CD4-positive, alpha-beta T cell treated with Interleukin-12 subunit alpha and Interleukin-12 subunit beta, for 1 hour (primary cell): ENCODE data around the gene WDR54.
"Not testable (repeated sequence)": the region's sequence is repeated elsewhere in the genome, so short reads cannot be mapped to it uniquely, and the experiment has no call there.

ENCODE experiments used
- DNase-seq: peaks from one replicate; pipeline ENCODE4 v3.0.0-alpha.2; 2020

Gene WDR54

DNA sequence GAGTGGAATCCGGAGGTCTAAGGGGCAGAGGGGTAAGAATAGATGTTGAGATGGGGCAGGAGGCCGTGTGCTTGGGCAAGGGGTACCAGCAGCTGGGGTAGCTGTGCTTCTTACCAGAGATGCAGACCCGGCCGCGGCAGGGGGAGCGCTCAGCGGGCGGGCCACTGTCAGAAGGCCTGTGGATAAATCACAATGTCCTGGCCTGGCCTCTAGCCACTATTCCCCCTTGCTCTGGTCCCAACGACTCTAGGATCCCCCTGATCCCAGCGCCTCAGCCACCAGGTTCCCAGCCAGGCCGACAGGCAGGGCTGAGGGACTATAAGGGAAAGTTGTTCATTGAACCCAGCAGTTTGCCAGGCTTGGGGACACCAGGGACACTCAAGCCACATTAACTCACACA lies 9.0 kb downstream of the WDR54 start:
- DNase-seq = no peak

DNA sequence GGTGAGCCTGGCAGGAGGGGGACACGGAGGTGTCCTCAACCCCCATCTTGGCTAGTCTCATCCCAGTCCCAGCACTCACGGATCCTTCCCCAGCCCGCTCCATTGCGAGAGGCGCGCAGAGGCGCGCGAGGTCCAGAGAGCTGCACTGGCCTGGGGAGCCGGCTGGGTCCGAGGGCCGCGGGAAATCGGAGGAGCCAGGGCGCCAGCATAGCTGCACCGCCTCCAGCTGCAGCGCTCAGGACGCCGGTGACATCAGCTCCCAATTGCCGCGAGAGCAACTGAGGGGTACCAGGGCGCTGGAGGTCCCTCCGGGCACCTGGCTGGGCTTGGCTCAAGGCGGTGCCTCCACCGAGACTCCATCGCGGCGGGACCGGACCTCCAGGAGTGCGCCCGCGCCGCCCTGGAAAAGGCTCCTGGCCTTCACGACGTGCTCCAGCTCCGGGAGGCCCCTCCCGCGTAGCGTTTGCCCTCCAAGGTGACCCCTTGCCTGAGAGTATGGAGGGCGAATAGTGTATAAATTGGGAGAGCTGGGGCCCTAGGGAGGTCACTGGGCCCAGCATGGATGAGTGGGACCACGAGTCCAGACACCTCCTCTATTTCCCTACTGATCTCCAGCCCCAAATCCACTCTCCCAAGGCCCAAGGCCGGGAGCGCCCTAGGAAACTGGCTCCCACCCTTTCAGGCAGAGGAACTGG lies 14.7 kb downstream of the WDR54 start:
- no peak for DNase-seq

DNA sequence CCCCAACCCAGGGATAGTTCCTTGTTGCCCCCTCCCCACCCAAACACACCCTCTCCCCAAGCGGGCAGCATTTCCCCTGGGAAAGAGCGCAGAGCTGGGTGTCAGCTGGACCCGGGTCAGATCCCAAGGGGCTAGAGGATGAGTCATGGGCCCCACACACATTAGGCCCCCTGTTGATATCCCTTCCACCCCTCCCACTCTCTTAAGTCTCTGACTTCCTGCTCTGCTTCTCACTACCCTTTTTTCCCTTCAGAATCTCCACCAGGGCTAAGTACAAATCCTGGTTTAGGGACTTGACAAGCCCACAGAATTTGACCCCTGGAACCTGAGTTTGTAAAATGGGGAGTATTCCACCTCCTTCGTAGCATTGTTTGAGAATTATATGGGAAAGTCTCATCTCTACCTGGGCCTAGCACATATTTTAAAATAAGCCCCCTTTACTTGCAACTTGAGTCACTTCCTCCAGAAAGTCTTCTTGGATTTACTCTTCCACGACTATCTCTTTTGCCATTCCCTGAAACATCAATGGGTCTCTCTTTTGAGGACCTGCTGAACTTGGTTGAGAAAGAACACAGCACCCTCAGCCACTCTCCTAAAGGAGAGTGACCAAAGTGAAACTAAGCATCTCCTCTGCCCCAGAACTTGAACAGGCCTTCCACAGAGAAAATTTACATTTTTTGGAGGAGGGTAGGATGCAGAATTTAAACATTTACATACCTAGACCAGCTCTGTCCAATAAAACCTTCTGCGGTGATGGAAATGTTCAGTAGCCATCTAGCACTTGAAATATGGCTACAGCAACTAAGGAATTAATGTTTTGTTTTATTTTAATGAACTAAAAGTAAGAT lies 15.5 kb downstream of the WDR54 start:
- no peak for DNase-seq

DNA sequence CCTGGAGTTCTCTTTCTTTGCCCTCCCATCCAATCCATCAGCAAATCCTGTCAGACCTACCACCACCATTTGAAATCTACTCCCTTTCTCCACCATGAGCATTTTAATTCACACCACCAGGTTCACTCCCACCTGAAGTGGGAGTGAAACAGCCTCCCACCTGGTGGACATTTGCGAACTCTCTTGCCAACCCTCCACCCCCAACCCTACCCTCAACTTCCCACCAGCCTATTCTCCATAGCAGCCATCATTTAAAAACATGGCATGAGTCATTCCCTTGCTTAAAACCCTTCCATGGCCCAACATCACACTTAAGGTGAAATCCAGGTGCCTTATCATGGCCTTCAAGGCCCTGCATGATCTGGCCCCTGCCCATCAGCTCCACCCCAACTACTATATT lies 16.7 kb downstream of the WDR54 start:
- no peak for DNase-seq

DNA sequence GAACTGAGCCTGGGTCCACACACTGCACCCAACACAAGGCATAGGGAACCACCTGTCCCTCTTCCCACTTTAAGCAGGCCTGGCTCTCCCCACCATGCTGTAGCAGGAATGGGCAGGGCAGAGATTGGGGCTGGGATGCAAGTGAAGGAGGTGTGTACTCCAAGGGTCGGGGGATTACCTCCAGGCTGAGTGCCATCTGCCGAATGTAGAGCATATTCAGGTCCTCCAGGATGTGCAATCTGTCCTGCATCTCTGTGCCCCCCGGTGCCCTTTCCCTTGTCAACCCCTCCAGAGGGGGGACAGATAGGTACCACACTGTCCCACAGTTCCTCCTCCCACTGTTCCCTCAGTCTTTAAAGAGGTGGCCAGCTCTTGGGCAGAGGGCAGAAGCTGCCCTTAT lies 17.8 kb downstream of the WDR54 start:
- no peak for DNase-seq

DNA sequence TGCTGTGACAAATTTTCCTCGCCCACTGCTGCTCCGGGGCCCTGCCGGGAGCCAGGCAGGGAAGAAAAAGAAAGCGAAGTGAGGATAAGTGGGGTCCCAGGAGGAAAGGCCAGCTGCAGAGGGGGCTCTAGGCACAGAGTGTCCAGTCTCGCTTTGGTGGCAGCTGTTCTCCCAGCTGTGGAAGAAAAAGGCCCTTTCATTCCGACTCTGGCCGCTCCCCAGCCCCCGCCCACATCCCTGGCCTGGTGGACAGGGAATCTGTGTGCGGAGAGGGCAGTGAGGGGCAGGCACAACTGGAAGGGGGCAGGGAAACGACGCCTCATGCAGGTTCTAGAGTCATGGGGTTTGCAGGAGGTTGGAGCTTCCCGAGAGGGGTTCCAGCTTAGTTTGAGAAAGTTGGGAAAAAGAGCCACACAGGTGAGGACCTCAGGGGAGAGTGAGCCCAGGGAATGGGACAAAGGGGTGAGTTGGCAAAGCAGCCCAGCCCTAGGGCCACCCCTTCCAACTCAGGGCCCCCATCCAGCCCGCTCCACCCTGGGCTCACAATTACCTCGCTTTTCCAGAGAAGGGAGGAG lies 18.4 kb downstream of the WDR54 start:
- DNase-seq = no peak

DNA sequence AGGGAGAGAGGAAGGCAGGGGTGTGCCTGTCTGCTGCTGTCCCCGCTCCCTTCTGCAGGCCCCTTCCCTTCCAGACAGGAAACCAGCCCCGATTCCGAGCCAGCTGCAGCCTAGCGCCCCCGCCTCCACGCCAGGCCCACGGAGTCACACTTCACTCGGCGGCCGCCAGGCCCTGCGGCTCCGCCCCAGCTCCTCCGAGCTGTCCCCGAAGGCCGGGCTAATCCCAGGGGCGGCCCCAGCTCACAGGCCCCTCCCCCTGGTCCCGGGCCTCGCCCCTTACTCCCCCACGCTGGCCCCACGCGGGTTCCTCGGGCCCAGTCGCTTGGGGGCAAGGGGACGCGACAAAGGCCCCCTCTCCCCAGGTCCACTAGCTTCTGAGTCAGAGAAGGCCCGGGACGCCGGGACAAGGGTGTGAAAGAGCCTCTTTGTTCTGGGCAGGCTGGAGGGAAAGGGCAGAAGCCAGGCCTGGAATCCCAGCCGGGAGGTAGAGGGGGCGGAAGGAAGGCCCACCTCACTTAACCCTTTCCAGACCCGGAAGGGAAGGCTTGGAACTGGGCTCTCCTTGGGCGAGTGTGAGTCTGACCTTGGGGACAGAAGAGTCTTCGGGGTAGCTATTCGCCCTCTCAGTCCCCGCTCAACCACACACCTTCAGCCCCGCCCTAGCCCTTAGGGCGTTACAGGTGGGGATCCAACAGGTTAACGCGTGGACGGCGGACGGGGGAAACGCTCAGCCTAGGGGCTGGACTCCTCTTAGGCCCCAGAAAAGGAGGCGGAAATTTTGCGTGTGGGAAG lies 19.0 kb downstream of the WDR54 start:
- DNase-seq = peak; percentile 46

DNA sequence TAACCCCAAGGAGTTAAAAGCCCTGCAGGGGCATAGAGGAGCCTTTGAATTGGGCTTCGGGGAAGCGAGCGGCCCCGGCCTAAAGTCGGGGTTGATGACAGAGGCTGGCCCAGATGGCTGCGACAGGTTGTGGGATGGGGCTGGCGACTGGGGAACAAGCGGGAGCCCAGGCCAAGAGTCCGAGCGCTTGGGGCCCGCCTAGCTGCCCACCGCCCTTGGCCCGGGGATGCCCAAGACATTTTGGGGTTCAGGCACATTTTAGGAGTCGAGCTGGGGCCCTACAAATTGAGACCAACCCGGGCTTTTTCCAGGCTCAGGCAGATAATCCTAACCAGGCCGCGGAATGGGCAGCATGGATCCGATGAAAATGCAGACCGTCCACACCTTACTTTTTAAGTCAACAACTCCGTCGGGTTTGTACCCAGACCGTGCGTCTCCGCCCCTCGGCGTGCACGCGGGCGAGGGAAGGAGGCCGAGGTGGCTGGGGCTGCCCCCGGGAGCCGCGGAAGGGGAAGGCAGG lies 19.7 kb downstream of the WDR54 start:
- DNase-seq = no peak

DNA sequence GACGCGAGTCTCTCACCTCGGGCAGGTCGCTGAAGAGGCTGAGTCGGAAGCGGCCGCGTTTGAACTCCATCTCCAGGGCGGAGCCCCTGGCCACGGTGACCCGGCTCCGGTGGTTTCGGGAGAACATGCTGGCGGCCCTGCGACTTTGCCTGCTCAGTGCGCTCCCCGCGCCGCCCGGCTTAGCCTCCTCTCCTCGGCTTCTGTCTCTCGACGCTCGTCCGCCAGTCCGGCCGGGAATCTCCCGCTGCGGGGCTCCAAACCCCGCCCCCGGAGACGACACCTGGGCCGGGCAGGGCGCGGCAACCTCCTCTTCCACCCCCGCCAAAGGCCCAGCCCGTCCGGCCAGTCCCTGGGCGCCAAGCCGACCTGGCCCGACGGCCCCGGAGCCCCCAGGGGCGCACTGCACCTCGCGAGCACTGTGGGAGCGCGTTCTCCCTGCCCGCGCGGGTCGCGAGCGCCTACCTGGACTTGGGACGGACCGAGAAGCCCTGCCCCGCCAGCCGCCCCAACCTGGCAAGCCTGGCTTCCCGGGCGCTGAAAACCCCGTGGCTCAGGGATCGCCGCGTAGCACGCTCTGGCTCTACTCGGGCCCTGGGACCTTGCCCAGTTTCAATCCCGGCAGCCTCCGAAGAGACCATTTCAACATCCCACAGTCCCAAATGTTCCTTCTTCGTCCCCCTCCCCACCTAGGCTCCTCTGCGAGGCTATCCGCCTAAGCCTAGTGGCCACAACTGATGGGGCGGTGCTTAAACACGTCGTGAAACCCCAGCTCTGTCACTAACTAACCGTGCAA lies 20.4 kb downstream of the WDR54 start, which contains the start of gene RTKN:
TSS of gene RTKN (minus strand) at position 248 of the 793 bp plus-strand sequence. CDS start at position 127, 121 bp downstream.
- peak; percentile 50 for DNase-seq

DNA sequence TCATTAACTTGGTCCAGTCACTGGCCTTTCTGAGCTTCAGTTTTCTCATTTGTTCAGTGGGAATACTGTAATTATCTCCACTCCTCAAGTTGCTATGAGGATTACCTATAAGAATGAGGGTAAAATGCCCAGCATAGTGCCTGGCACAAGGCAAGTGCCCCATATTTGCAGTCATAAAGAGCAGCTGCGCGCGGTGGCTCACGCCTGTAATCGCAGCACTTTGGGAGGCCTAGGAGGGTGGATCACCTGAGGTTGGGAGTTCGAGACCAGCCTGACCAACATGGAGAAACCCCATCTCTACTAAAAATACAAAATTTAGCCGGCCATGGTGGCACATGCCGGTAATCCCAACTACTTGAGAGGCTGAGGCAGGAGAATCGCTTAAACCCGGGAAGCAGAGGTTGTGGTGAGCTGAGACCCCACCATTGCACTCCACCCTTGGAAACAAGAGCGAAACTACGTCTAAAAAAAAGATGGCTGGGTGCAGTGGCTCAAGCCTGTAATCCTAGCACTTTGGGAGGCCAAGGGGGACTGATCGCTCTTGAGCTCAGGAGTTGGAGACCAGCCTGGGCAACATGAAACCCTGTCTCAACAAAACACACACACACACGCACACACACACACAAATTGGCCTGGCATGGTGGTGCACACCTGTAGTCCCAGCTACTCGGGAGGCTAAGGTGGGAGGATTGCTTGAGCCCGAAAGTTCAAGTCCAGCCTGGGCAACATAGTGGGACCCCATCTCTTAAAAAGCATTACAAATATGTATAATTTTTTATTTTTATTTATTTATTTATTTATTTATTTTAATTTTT lies 21.2 kb downstream of the WDR54 start:
- not testable (repeated sequence) for DNase-seq

DNA sequence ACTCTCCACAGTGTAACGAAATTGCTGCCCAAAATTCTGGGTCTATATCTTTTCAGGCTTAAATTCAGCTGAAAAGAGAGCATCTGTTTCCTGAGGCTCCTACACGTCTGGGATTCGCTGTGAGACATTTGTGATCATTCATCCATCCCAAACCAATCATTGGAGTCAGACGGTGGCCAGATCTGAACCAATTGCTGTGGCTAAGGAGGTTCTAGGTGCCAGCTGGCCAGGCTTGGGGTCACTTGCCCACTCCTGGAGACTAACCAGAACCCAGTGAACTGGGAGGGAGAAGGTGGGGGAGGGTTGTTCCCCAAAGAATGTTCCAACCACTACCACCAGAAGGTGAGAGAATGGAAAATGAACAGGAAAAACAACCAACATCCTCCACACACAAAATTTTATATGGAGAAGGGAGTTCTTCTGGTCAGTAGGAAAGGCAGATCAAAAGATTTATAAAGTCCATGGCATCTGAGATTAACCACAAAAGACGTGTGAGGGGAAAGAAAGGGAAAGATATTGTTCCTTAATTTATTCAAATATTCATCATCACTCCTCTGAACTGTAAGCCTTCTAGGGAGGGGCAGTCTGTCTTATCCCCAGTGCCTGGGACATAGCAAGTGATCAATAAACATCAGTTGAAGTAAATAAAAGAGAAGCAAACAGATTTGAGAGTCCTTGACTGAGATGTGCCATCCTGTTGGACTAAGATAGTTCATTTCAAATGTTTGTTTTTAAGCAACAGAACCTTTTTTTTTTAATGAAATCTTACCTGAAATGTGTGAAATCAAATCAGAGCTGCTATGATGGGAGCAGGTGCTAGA lies 23.2 kb downstream of the WDR54 start:
- no peak for DNase-seq

DNA sequence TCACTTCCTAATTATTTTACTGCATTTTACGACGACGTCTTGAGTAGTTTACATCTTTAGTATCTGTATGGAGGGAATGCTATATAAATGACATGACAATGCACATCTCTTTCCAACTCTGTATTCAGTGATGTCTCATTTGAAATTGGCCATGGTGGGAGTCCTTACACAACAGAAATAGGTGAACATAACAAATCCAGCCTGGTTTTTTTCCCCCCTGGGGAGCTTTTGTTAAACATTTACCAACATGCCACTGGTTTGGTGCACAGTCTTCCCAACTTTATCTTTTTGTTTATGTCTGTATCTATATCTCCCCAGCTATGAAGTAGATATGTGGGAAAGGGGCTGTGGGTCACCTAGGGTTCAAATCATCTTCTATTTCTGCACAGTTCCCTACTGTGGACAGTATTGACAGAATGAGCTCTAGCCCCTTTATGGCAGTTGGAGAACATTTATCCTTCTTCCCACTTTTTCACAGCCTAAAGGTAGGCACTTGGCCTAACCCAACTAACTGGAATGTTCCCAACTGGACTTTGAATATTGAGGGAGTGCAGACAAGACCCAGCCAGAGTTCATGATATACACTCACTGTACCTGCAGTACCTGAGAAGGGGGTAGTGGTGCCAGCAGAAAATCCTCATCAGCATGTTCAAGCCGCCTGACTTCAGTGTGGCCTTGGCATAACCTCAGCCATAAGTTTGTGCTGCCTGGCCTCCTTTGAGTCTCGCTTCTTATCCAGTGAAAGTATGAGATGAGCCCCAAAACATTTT lies 25.9 kb downstream of the WDR54 start:
- no peak for DNase-seq

DNA sequence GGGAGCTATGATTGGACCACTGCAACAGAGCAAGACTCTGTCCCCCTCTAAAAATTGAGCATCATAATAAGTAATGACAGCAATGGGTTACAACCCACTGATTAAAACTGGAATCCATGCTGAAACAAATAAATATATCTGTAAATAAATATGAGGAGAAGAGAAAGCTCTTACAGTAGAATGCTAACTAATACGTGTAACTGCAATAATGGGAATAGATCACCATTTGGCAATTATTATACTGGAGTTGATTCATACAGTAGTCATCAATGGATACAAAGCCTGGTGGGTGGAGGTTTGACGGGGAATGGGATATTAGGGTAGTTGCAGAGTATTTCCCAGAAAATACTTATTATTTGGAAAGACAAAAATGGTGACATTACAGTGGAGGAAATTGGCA lies 27.2 kb downstream of the WDR54 start:
- DNase-seq = no peak

DNA sequence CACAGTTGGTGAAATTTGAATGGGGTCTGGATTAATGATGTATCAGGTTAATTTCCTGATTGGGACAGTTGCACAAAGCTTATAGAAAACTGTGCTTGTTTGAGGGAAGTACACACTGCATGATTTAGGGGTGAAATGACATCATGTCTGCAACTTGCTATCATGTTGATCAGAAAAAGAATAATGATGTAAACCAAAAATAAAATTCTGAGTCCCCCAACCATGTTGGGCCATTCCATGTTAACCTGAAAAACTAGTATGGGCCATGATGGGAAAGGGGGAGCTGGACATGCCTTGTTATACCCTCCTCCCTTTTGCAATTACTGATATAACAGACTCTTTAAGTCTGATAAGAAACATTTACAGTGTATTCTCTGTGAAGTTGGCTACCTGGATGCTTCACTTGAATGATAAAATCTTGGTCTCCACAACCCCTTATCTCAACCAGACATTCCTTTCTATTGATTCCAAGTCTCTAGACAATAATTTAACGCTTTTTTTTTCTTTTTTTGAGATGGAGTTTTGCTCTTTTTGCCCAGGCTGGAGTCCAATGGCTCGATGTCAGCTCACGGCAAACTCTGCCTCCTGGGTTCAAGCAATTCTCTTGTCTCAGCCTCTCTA lies 29.1 kb downstream of the WDR54 start:
- no peak for DNase-seq

DNA sequence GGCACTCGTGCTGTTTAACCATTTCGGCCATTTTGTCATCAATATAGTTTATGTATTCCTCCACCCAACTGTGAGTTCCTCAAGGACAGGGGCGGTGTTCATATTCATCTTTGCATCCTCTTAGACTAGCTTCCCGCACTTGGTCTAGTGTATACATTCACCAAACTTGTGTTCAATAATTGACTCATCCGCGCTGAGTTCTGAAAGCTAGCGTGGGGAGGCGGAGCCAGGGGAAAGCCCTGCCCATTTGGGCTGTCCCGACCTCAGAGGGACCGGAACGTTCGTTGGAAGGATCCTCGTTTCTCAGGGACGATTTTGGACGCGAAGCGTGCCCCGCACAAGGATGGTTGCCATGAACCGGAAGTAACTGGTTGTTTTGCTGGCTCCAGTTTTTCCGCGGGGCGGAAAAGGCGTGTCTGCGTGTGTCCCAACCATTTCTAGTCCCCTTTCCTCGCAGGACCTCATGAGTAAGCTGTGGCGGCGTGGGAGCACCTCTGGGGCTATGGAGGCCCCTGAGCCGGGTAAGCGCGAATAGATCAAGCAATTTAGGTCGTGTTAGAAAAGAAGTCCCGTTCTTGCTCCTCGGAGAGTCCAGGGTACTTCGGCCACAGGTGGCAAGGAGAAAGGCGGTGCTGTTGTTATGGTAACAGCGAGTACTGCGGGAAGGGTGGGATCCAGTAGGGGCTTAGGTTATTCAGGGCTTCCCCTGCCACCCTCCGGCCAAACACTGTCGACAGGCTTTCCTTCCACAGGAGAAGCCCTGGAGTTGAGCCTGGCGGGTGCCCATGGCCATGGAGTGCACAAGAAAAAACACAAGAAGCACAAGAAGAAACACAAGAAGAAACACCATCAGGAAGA lies 33.4 kb downstream of the WDR54 start, which contains the start of gene INO80B:
TSS of gene INO80B (plus strand) at position 434 of the 858 bp plus-strand sequence. CDS start at position 464, 30 bp downstream.
- DNase-seq = peak; percentile 99

DNA sequence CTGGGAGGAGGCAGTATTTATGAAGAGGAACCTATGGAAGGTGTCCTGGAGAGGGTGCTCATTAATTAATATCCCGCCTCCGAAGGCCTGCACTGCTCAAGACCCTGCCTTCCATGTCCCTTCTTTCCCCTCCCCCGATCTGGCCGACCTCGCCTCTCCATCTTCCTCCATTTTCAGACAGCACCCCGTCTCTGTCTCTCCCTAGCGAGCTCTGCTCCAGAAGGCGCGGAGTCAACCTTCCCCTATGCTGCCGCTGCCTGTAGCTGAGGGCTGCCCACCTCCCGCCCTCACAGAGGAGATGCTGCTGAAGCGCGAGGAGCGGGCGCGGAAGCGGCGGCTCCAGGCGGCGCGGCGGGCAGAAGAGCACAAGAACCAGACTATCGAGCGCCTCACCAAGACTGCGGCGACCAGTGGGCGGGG lies 35.6 kb downstream of the WDR54 start:
- DNase-seq = no peak

DNA sequence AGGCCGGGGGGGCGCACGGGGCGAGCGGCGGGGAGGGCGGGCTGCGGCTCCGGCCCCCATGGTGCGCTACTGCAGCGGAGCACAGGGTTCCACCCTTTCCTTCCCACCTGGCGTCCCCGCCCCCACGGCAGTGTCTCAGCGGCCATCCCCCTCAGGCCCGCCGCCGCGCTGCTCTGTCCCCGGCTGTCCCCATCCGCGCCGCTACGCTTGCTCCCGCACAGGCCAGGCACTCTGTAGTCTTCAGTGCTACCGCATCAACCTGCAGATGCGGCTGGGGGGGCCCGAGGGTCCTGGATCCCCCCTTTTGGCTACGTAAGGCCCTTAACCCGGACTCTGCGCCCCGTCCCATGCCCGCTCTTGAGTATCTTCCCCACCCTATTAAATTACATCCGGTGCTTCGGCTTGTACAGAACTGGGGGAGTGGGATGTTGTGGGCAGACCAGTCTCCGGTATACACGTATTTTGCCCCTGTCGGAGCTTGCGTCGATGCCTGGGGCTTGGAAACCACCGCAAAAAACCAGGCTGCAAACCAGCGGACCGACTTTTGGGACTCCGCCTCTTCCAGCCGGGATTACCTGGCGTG lies 36.1 kb downstream of the WDR54 start:
- DNase-seq = peak; percentile 87
